ENCODE measurements around the gene NTF3. TPM values are rescaled to one million over a fixed set of nuclear protein-coding genes. Genes with fewer than 3 reads are reported as not detected.

NTF3 gene
- total RNA-seq, 6 experiments from 2014 or later = 5.2 to 9.5 (median 8.6) TPM

- no peak overlapping the region for H3K4me3 Mint-ChIP-seq
- TF ChIP-seq CTCF (IDR thresholded peaks at IDR 0.05) = no peak
- H3K4me1 Mint-ChIP-seq (ENCODE audit: low read depth) = peaks cover 39% of the 10 kb centered on the region
- H3K27ac Mint-ChIP-seq = no peak overlapping the region
- H3K9me3 Mint-ChIP-seq = no peaks in the 10 kb centered on the region
- H3K36me3 Mint-ChIP-seq (ENCODE audit: low read depth) = no peaks in the 10 kb centered on the region
- DNase-seq = no peak
- no peaks in the 10 kb centered on the region for H3K27me3 Mint-ChIP-seq (ENCODE audit: insufficient read depth)
Observed at GRCh38 chr12:5507401-5507935, 75.6 kb downstream of the NTF3 start.

DNA sequence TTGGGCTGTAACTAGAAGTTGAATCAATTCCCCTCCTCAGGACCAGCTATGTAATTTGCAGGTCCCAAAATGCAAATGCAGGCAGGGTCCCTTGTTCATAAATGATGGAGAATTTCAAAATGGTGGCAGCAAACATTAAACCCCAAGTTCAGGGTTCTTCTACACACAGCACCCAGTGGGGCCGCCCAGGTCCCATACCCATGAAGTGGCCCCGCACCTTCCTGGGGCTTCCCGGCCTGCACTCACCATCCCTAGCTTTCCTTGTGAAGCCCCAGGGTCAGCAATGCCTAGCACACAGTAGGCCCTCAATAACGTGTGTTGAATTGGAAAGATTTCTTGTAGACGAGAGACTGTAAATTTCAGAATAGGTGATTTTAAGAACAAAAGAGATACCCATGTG lies 76.0 kb downstream of the NTF3 start:
- no peak for DNase-seq
- Mint-ChIP-seq H3K27ac (no peak overlapping the region), H3K36me3 (ENCODE audit: low read depth) (no peaks in the 10 kb centered on the region), H3K27me3 (ENCODE audit: insufficient read depth) (no peaks in the 10 kb centered on the region), H3K4me3 (no peak overlapping the region), H3K9me3 (no peaks in the 10 kb centered on the region), H3K4me1 (ENCODE audit: low read depth) (peaks cover 39% of the 10 kb centered on the region)
- TF ChIP-seq CTCF (IDR thresholded peaks at IDR 0.05) = no peak

- TF ChIP-seq CTCF (IDR thresholded peaks at IDR 0.05) = no peak
- H3K9me3 Mint-ChIP-seq = no peaks in the 10 kb centered on the region
- H3K4me3 Mint-ChIP-seq = no peak overlapping the region
- no peaks in the 10 kb centered on the region for H3K27me3 Mint-ChIP-seq (ENCODE audit: insufficient read depth)
- no peak overlapping the region for H3K27ac Mint-ChIP-seq
- no peaks in the 10 kb centered on the region for H3K36me3 Mint-ChIP-seq (ENCODE audit: low read depth)
- peaks cover 39% of the 10 kb centered on the region for H3K4me1 Mint-ChIP-seq (ENCODE audit: low read depth)
- DNase-seq = no peak
Observed at GRCh38 chr12:5509102-5509501, 77.2 kb downstream of the NTF3 start.

- H3K4me3 Mint-ChIP-seq = no peak overlapping the region
- TF ChIP-seq CTCF (IDR thresholded peaks at IDR 0.05) = no peak
- H3K27ac Mint-ChIP-seq = no peak overlapping the region
- peaks cover 39% of the 10 kb centered on the region for H3K4me1 Mint-ChIP-seq (ENCODE audit: low read depth)
- no peaks in the 10 kb centered on the region for H3K36me3 Mint-ChIP-seq (ENCODE audit: low read depth)
- DNase-seq = no peak
- no peaks in the 10 kb centered on the region for H3K9me3 Mint-ChIP-seq
- no peaks in the 10 kb centered on the region for H3K27me3 Mint-ChIP-seq (ENCODE audit: insufficient read depth)
Observed at GRCh38 chr12:5509557-5509956, 77.6 kb downstream of the NTF3 start.

DNA sequence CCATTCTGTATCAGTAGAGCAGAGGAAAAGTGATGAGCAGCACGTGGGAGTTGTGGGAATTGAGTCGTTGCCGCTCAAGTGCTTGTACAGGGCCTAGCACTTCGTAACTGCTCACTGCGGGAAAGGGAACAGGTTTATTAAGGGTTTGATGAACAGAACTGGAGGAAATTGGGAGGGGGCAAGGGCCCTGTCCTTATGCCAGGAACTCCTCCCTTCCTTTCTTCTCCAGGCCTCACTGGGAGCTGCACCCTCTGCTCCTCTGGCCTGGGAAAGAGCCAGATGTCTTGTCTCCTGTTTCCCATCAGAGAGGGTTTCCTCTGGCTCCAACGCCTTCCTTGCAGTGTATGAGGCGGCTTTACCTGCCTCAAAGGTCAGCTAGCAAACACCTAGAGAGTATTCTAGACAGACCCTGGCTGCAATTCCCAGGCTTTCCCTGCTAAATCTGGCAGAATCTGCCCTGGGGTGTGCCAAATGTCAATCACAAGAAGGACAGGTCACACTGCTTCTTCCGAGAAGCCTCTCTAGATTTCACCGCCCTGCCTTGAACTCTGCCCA lies 78.4 kb downstream of the NTF3 start:
- TF ChIP-seq CTCF (IDR thresholded peaks at IDR 0.05) = no peak
- Mint-ChIP-seq H3K4me3 (no peak overlapping the region), H3K36me3 (ENCODE audit: low read depth) (no peaks in the 10 kb centered on the region), H3K27ac (no peak overlapping the region), H3K4me1 (ENCODE audit: low read depth) (peaks cover 39% of the 10 kb centered on the region), H3K27me3 (ENCODE audit: insufficient read depth) (no peaks in the 10 kb centered on the region), H3K9me3 (no peaks in the 10 kb centered on the region)
- no peak for DNase-seq

All from HFFc6 (cell line).